Skeletal muscle tissue (tissue), 2 donors: Measurements from ENCODE around the gene ROGDI. TPM values are rescaled to one million over a fixed set of nuclear protein-coding genes. Genes with fewer than 3 reads are reported as not detected.

Experiments
- small RNA-seq: library from RNA; depleted of rRNA; stranded (forward); fragments of <200 nt; gene quantifications from one replicate; pipeline ENCODE3, GENCODE V24; 2014
- total RNA-seq: library from RNA; depleted of rRNA; stranded (reverse); fragments of >200 nt; gene quantifications from one replicate; pipeline ENCODE4 v1.2.3, GENCODE V29; 2014

ROGDI gene
- total RNA-seq, 1 donor from 2014 or later, result 13.0 TPM

Small RNA genes lying within 50 kb of the gene (small RNA-seq; reads per million reads assigned to genes)
- gene RF00017, result not detected

Other genes with a start within 250 kb of the ROGDI start
- 0.52 TPM for gene C16orf96, start 246.3 kb downstream of the ROGDI start, total RNA-seq
- gene UBALD1, start 187.7 kb downstream of the ROGDI start, total RNA-seq, result 1.0 TPM
- 16.2 TPM for gene MGRN1, start 177.8 kb downstream of the ROGDI start, total RNA-seq
- 28.2 TPM for gene NUDT16L1, start 109.1 kb downstream of the ROGDI start, total RNA-seq
- gene ANKS3, start 68.4 kb downstream of the ROGDI start, total RNA-seq, result 15.1 TPM
- gene DNAAF8, start 68.1 kb downstream of the ROGDI start, total RNA-seq, result 0.52 TPM
- 6.8 TPM for gene ZNF500, start 35.5 kb downstream of the ROGDI start, total RNA-seq
- gene SEPTIN12, start 14.3 kb downstream of the ROGDI start, total RNA-seq, result not detected
- gene SMIM22, start 7.3 kb downstream of the ROGDI start, total RNA-seq, result not detected
- gene GLYR1, start 44.7 kb upstream of the ROGDI start, total RNA-seq, result 25.1 TPM
- gene UBN1, start 44.8 kb upstream of the ROGDI start, total RNA-seq, result 11.0 TPM
- gene PPL, start 134.5 kb upstream of the ROGDI start, total RNA-seq, result 1.6 TPM
- gene SEC14L5, start 155.7 kb upstream of the ROGDI start, total RNA-seq, result 1.0 TPM
- 5.2 TPM for gene NAGPA, start 231.3 kb upstream of the ROGDI start, total RNA-seq